Tibial nerve (tissue), 3 donors: ENCODE results near the gene THSD4.

Experiments
- POLR2A ChIP-seq, 2 donors: fragments of 450-650 bp; IDR thresholded peaks; one replicate each; pipeline ENCODE4 v1.6.1; 2017; ENCODE audit warnings: antibody characterized with exemption in 2 of 2, mild to moderate bottlenecking in 2 of 2, moderate library complexity in 2 of 2
- TF ChIP-seq, protein P1 (sequence below), 5 experiments: fragments of 200-600 bp in 3 of 5; fragments of 450-650 bp in 2 of 5; sonication (generic) in 3 of 5; IDR thresholded peaks; one replicate each; pipeline ENCODE4 v1.5.1; 2016 to 2019; ENCODE audit warnings: antibody characterized with exemption in 5 of 5, mild to moderate bottlenecking in 3 of 5, moderate library complexity in 2 of 5

- TF ChIP-seq, protein P1, sequence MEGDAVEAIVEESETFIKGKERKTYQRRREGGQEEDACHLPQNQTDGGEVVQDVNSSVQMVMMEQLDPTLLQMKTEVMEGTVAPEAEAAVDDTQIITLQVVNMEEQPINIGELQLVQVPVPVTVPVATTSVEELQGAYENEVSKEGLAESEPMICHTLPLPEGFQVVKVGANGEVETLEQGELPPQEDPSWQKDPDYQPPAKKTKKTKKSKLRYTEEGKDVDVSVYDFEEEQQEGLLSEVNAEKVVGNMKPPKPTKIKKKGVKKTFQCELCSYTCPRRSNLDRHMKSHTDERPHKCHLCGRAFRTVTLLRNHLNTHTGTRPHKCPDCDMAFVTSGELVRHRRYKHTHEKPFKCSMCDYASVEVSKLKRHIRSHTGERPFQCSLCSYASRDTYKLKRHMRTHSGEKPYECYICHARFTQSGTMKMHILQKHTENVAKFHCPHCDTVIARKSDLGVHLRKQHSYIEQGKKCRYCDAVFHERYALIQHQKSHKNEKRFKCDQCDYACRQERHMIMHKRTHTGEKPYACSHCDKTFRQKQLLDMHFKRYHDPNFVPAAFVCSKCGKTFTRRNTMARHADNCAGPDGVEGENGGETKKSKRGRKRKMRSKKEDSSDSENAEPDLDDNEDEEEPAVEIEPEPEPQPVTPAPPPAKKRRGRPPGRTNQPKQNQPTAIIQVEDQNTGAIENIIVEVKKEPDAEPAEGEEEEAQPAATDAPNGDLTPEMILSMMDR (IDR thresholded peaks at IDR 0.05): no peak
- no peak for TF ChIP-seq POLR2A (IDR thresholded peaks at IDR 0.05)
Observed at GRCh38 chr15:71373917-71374316, 258.6 kb downstream of the THSD4 start.
